HG02973 (cell line): Measurements from ENCODE around the gene EMCN.
A peak's percentile ranks its signal among the peaks of the same experiment; 100 is the strongest.
"Not testable (repeated sequence)": the region's sequence is repeated elsewhere in the genome, so short reads cannot be mapped to it uniquely, and the experiment has no call there.

ENCODE experiments used
- ATAC-seq: cut with Tn5 transposase; IDR thresholded peaks from one replicate; pipeline ENCODE4 v1.9.1; 2021; ENCODE audit warnings: moderate library complexity; ENCODE audit not compliant: unreplicated experiment

EMCN gene

GRCh38 chr4:100517864-100518341 is at the start of gene EMCN:
EMCN (minus strand) TSS chr4:100518022; CDS start chr4:100517914, 108 bp downstream.
- no peak for ATAC-seq

- ATAC-seq, result peak; percentile 73
Measured at GRCh38 chr4:100566396-100566795, 48.6 kb upstream of the EMCN start.

GRCh38 chr4:100557306-100557705 is 39.5 kb upstream of the EMCN start:
- no peak for ATAC-seq

GRCh38 chr4:100555611-100556337 is 38.0 kb upstream of the EMCN start:
- ATAC-seq, result no peak

- ATAC-seq, result no peak
Measured at GRCh38 chr4:100548200-100548560, 30.4 kb upstream of the EMCN start.

- no peak for ATAC-seq
Measured at GRCh38 chr4:100547541-100548199, 29.8 kb upstream of the EMCN start.

GRCh38 chr4:100545427-100545826 is 27.6 kb upstream of the EMCN start:
- no peak for ATAC-seq

- ATAC-seq, result no peak
Measured at GRCh38 chr4:100540131-100540530, 22.3 kb upstream of the EMCN start.

GRCh38 chr4:100539706-100540105 is 21.9 kb upstream of the EMCN start:
- no peak for ATAC-seq

GRCh38 chr4:100533741-100534140 is 15.9 kb upstream of the EMCN start:
- no peak for ATAC-seq

- ATAC-seq, result not testable (repeated sequence)
Measured at GRCh38 chr4:100530161-100530560, 12.3 kb upstream of the EMCN start.

- no peak for ATAC-seq
Measured at GRCh38 chr4:100525686-100526085, 7.9 kb upstream of the EMCN start.

GRCh38 chr4:100519205-100519604 is 1.4 kb upstream of the EMCN start:
- no peak for ATAC-seq

- no peak for ATAC-seq
Measured at GRCh38 chr4:100516225-100516624, 1.6 kb downstream of the EMCN start.

GRCh38 chr4:100511896-100512295 is 5.9 kb downstream of the EMCN start:
- ATAC-seq, result no peak

GRCh38 chr4:100510551-100510950 is 7.3 kb downstream of the EMCN start:
- ATAC-seq, result no peak

GRCh38 chr4:100509386-100509785 is 8.4 kb downstream of the EMCN start:
- no peak for ATAC-seq

GRCh38 chr4:100508691-100509090 is 9.1 kb downstream of the EMCN start:
- ATAC-seq, result no peak

GRCh38 chr4:100504086-100504874 is 13.5 kb downstream of the EMCN start:
- no peak for ATAC-seq

- ATAC-seq, result no peak
Measured at GRCh38 chr4:100497791-100498190, 20.0 kb downstream of the EMCN start.

- ATAC-seq, result no peak
Measured at GRCh38 chr4:100495074-100495473, 22.7 kb downstream of the EMCN start.

- no peak for ATAC-seq
Measured at GRCh38 chr4:100494166-100494565, 23.7 kb downstream of the EMCN start.
